ENCODE results near the gene GAS6.

The GAS6 gene

GRCh38 chr13:113898391-113898790, 34.5 kb upstream of the GAS6 start:
- no peak for DNase-seq (ENCODE audit: low read depth)
- no peak for TF ChIP-seq CTCF (conservative IDR thresholded peaks at IDR 0.05; ENCODE audit: low read depth, low read length)
- H3K4me3 ChIP-seq (ENCODE audit: low read depth, low read length), result no peak overlapping the region

- TF ChIP-seq CTCF (conservative IDR thresholded peaks at IDR 0.05; ENCODE audit: low read depth, low read length), result no peak
- DNase-seq (ENCODE audit: low read depth), result no peak
- no peak overlapping the region for H3K4me3 ChIP-seq (ENCODE audit: low read depth, low read length)
Observed at GRCh38 chr13:113897966-113898365, 34.1 kb upstream of the GAS6 start.

GRCh38 chr13:113897161-113897560, 33.3 kb upstream of the GAS6 start:
- peak; percentile 80 for DNase-seq (ENCODE audit: low read depth)
- H3K4me3 ChIP-seq (ENCODE audit: low read depth, low read length), result no peak overlapping the region
- no peak for TF ChIP-seq CTCF (conservative IDR thresholded peaks at IDR 0.05; ENCODE audit: low read depth, low read length)

GRCh38 chr13:113895436-113895835, 31.6 kb upstream of the GAS6 start:
- TF ChIP-seq CTCF (conservative IDR thresholded peaks at IDR 0.05; ENCODE audit: low read depth, low read length), result no peak
- no peak overlapping the region for H3K4me3 ChIP-seq (ENCODE audit: low read depth, low read length)

GRCh38 chr13:113890774-113891480, 27.1 kb upstream of the GAS6 start:
- DNase-seq (ENCODE audit: low read depth), result no peak
- no peak overlapping the region for H3K4me3 ChIP-seq (ENCODE audit: low read depth, low read length)
- TF ChIP-seq CTCF (conservative IDR thresholded peaks at IDR 0.05; ENCODE audit: low read depth, low read length), result no peak

More at GRCh38 chr13:113895436-113895835, 31.6 kb upstream of the GAS6 start:
- no peak for DNase-seq (ENCODE audit: low read depth)

GRCh38 chr13:113889467-113889866, 25.6 kb upstream of the GAS6 start:
- H3K4me3 ChIP-seq (ENCODE audit: low read depth, low read length), result no peak overlapping the region
- no peak for TF ChIP-seq CTCF (conservative IDR thresholded peaks at IDR 0.05; ENCODE audit: low read depth, low read length)
- no peak for DNase-seq (ENCODE audit: low read depth)

- H3K4me3 ChIP-seq (ENCODE audit: low read depth, low read length), result no peak overlapping the region
- no peak for DNase-seq (ENCODE audit: low read depth)
- TF ChIP-seq CTCF (conservative IDR thresholded peaks at IDR 0.05; ENCODE audit: low read depth, low read length), result no peak
Observed at GRCh38 chr13:113888701-113889330, 24.9 kb upstream of the GAS6 start.

All from choroid plexus epithelial cell (primary cell).